NOMO-1 treated with dmso at 0.1 percent for 144 hours (cell line): ENCODE data around the gene KLHL26.
"Not testable (repeated sequence)": the region's sequence is repeated elsewhere in the genome, so short reads cannot be mapped to it uniquely, and the experiment has no call there.

Experiments used
- DNase-seq: peaks from one replicate; lab custom pipeline; 2025; ENCODE audit not compliant: unreplicated experiment; lab: John Stamatoyannopoulos, UW

KLHL26 gene

GRCh38 chr19:18636969-18637629 lies at the start of gene KLHL26:
Gene KLHL26, plus strand, starts transcription at chr19:18637028. Its CDS starts 27 bp downstream, at chr19:18637055.
- no peak for DNase-seq

GRCh38 chr19:18587561-18587960 lies 49.3 kb upstream of the KLHL26 start:
- no peak for DNase-seq

GRCh38 chr19:18587962-18588610 lies 48.7 kb upstream of the KLHL26 start:
- DNase-seq, result no peak

GRCh38 chr19:18588611-18589379 lies 48.0 kb upstream of the KLHL26 start, which contains the start of gene REX1BD:
Gene REX1BD, plus strand, starts transcription at chr19:18588798. Its CDS starts 4 bp downstream, at chr19:18588802.
- DNase-seq, result peak; percentile 75

- DNase-seq, result peak; percentile 23
Measured at GRCh38 chr19:18589380-18590272, 47.2 kb upstream of the KLHL26 start.

GRCh38 chr19:18590273-18591272 lies 46.3 kb upstream of the KLHL26 start:
- no peak for DNase-seq

GRCh38 chr19:18591735-18592385 lies 45.0 kb upstream of the KLHL26 start:
- DNase-seq, result no peak

- not testable (repeated sequence) for DNase-seq
Measured at GRCh38 chr19:18592732-18593131, 44.1 kb upstream of the KLHL26 start.

GRCh38 chr19:18593367-18594095 lies 43.3 kb upstream of the KLHL26 start:
- no peak for DNase-seq

GRCh38 chr19:18594096-18594823 lies 42.6 kb upstream of the KLHL26 start:
- DNase-seq, result peak; percentile 80

- DNase-seq, result no peak
Measured at GRCh38 chr19:18594824-18595373, 41.9 kb upstream of the KLHL26 start.

GRCh38 chr19:18595475-18595874 lies 41.4 kb upstream of the KLHL26 start:
- DNase-seq, result no peak

- DNase-seq, result peak; percentile 47
Measured at GRCh38 chr19:18596752-18597157, 40.1 kb upstream of the KLHL26 start.

GRCh38 chr19:18597809-18598660 lies 38.8 kb upstream of the KLHL26 start:
- DNase-seq, result no peak

GRCh38 chr19:18599485-18599884 lies 37.3 kb upstream of the KLHL26 start:
- DNase-seq, result no peak

GRCh38 chr19:18600692-18601397 lies 36.0 kb upstream of the KLHL26 start:
- DNase-seq, result not testable (repeated sequence)
